ENCODE data around the gene ZIC4. TPM values are rescaled to one million over a fixed set of nuclear protein-coding genes. Genes with fewer than 3 reads are reported as not detected.

The ZIC4 gene
- total RNA-seq, 1 donor from 2014 or later, result not detected

DNA sequence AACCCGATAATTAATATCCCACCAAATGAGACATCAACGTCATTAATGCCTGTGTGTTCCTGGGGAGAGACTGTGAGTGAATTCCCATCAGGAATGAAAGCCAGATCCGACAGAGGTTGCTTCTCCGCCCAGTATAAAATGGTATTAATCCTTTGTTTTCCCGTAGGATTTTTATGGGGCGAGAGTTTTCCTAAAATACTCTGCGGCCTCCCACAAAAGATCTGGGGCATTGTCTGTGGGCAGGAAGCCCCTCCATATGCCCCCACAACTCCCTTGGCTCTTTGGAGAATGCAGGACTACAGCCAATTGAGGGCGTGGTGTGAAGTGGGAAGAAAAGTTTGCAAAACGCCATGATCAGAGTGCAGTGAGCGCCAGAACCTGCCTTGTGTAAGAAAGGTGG, 26.7 kb downstream of the ZIC4 start:
- no peaks in the 10 kb centered on the region for H3K9me3 ChIP-seq
- TF ChIP-seq, protein P1, sequence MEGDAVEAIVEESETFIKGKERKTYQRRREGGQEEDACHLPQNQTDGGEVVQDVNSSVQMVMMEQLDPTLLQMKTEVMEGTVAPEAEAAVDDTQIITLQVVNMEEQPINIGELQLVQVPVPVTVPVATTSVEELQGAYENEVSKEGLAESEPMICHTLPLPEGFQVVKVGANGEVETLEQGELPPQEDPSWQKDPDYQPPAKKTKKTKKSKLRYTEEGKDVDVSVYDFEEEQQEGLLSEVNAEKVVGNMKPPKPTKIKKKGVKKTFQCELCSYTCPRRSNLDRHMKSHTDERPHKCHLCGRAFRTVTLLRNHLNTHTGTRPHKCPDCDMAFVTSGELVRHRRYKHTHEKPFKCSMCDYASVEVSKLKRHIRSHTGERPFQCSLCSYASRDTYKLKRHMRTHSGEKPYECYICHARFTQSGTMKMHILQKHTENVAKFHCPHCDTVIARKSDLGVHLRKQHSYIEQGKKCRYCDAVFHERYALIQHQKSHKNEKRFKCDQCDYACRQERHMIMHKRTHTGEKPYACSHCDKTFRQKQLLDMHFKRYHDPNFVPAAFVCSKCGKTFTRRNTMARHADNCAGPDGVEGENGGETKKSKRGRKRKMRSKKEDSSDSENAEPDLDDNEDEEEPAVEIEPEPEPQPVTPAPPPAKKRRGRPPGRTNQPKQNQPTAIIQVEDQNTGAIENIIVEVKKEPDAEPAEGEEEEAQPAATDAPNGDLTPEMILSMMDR (IDR thresholded peaks at IDR 0.05), result no peak
- no peak overlapping the region for H3K4me3 ChIP-seq
- no peaks in the 10 kb centered on the region for H3K36me3 ChIP-seq
- ATAC-seq, result no peak
- no peak overlapping the region for H3K27ac ChIP-seq
- intact Hi-C loops (cut with DNase I), result no loop called here
- peaks cover 93% of the 10 kb centered on the region for H3K27me3 ChIP-seq (ENCODE audit: low read depth)
- DNase-seq, result no peak
- no peaks in the 10 kb centered on the region for H3K4me1 ChIP-seq

- no peaks in the 10 kb centered on the region for H3K9me3 ChIP-seq
Measured at GRCh38 chr3:147377412-147378367, 28.7 kb downstream of the ZIC4 start.

GRCh38 chr3:147373301-147373700, 33.0 kb downstream of the ZIC4 start:
- no peaks in the 10 kb centered on the region for H3K9me3 ChIP-seq
- no peak overlapping the region for H3K4me3 ChIP-seq
- no peaks in the 10 kb centered on the region for H3K36me3 ChIP-seq
- intact Hi-C loops (cut with DNase I), result no loop called here
- no peaks in the 10 kb centered on the region for H3K4me1 ChIP-seq
- H3K27me3 ChIP-seq (ENCODE audit: low read depth), result peaks cover 97% of the 10 kb centered on the region
- TF ChIP-seq, protein P1 (IDR thresholded peaks at IDR 0.05), result no peak
- DNase-seq (no peak), ATAC-seq (no peak)
- H3K27ac ChIP-seq, result no peak overlapping the region

More at GRCh38 chr3:147377412-147378367, 28.7 kb downstream of the ZIC4 start:
- Histone ChIP-seq H3K27ac (no peak overlapping the region), H3K4me3 (no peak overlapping the region), H3K36me3 (no peaks in the 10 kb centered on the region), H3K4me1 (no peaks in the 10 kb centered on the region), H3K27me3 (ENCODE audit: low read depth) (peaks cover 91% of the 10 kb centered on the region)
- intact Hi-C loops (cut with DNase I), result no loop called here
- no peak for DNase-seq
- TF ChIP-seq, protein P1 (IDR thresholded peaks at IDR 0.05), result no peak
- ATAC-seq, result no peak

- H3K4me1 ChIP-seq, result no peaks in the 10 kb centered on the region
- TF ChIP-seq, protein P1 (IDR thresholded peaks at IDR 0.05), result no peak
- no peak for DNase-seq
- intact Hi-C loops (cut with DNase I), result no loop called here
- no peak overlapping the region for H3K27ac ChIP-seq
- ATAC-seq, result no peak
- H3K4me3 ChIP-seq, result no peak overlapping the region
- H3K36me3 ChIP-seq, result no peaks in the 10 kb centered on the region
- H3K9me3 ChIP-seq, result no peaks in the 10 kb centered on the region
- H3K27me3 ChIP-seq (ENCODE audit: low read depth), result peaks cover 97% of the 10 kb centered on the region
Measured at GRCh38 chr3:147372525-147373027, 33.8 kb downstream of the ZIC4 start.

DNA sequence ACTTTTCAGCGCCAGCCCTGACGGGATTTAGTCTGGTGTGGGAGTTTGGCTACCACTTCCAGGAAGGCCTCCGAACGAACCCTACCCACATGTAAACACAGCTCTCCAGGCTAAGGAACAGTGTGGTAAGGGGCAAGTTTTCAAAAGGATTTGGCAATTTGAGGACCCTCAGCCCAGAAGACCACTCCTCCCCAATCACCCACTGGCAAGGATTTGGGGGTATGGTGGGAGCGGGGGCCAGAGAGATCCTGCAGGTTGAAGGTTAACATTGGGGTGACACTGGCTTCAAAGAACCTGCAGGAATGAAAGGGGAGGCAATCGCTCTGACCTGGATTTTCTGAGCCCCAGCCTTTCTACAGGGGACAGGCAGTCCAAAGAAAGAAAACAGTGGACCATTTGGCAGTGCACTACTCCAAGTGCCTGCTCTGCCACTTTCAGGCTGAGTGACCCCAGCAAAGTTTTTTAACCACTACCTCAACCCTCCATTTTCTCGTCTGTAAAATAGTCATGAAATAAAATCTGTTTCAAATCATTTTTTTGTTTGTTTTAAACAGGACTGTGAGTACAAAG, 34.5 kb downstream of the ZIC4 start:
- DNase-seq, result no peak
- no peaks in the 10 kb centered on the region for H3K4me1 ChIP-seq
- TF ChIP-seq, protein P1 (IDR thresholded peaks at IDR 0.05), result no peak
- intact Hi-C loops (cut with DNase I), result no loop called here
- no peaks in the 10 kb centered on the region for H3K36me3 ChIP-seq
- H3K4me3 ChIP-seq, result no peak overlapping the region
- no peak for ATAC-seq
- no peak overlapping the region for H3K27ac ChIP-seq
- H3K27me3 ChIP-seq (ENCODE audit: low read depth), result peaks cover 97% of the 10 kb centered on the region
- no peaks in the 10 kb centered on the region for H3K9me3 ChIP-seq
